Esophagus muscularis mucosa (tissue), 4 donors: Measurements from ENCODE around the gene RRBP1. TPM values are rescaled to one million over a fixed set of nuclear protein-coding genes. Genes with fewer than 3 reads are reported as not detected.
A peak's percentile ranks its signal among the peaks of the same experiment; 100 is the strongest.

Source experiments
- DNase-seq: peaks from one replicate; pipeline ENCODE4 v3.0.0-alpha.2; 2017; ENCODE audit errors: extremely low spot score
- H3K27ac ChIP-seq, 4 donors: fragments of 200-600 bp; sonication (generic); replicated peaks in 1 of 4; 1 replicate in 3 of 4; 2 replicates in 1 of 4; pipeline ENCODE4 v1.5.1; 2016 to 2019; ENCODE audit warnings: mild to moderate bottlenecking in 1 of 4
- H3K27me3 ChIP-seq, 4 donors: fragments of 200-600 bp; sonication (generic); one replicate each; pipeline versions ENCODE4 v1.5.1 to v1.6.0; 2016 to 2019
- H3K36me3 ChIP-seq, 4 donors: fragments of 200-600 bp; sonication (generic); one replicate each; pipeline ENCODE4 v1.5.1; 2016 to 2019
- H3K4me1 ChIP-seq, 4 donors: fragments of 200-600 bp; sonication (generic); one replicate each; pipeline ENCODE4 v1.5.1; 2016 to 2019
- H3K4me3 ChIP-seq, 4 donors: fragments of 200-600 bp; sonication (generic); 1 replicate in 2 of 4; 2 replicates in 2 of 4; pipeline ENCODE4 v1.5.1; 2016 to 2019; ENCODE audit warnings: mild to moderate bottlenecking in 4 of 4, moderate library complexity in 1 of 4
- H3K9me3 ChIP-seq, 4 donors: fragments of 200-600 bp; sonication (generic); 1 replicate in 3 of 4; 2 replicates in 1 of 4; pipeline ENCODE4 v1.5.1; 2016 to 2019
- EP300 ChIP-seq: sonication (generic); formaldehyde crosslinking; IDR thresholded peaks from one replicate; pipeline ENCODE4 v1.6.1; 2017; ENCODE audit warnings: antibody characterized with exemption
- POLR2A ChIP-seq: fragments of 450-650 bp; IDR thresholded peaks from one replicate; pipeline ENCODE4 v1.6.1; 2017; ENCODE audit warnings: antibody characterized with exemption, moderate library complexity, mild to moderate bottlenecking, low read depth
- POLR2AphosphoS5 ChIP-seq, 2 donors: sonication (generic); formaldehyde crosslinking; IDR thresholded peaks; one replicate each; pipeline ENCODE4 v1.6.1; 2017; ENCODE audit warnings: antibody characterized with exemption in 2 of 2
- WGBS: methylation state at CpG from one replicate; pipeline ENCODE4 v1.1.5; 2018; 5-methylcytosine and 5-hydroxymethylcytosine counted together
- intact Hi-C: fragments of 100-400 bp; cut with DNase I; formaldehyde crosslinking; loops from one replicate; pipeline ENCODE4 v1.15.1; 2023
- total RNA-seq, 4 donors: library from RNA; depleted of rRNA; stranded (reverse); fragments of >200 nt; gene quantifications; one replicate each; pipeline versions ENCODE4 v1.1.0 to v1.2.1, GENCODE V29; 2016
- TF ChIP-seq, protein P1 (sequence below), 3 experiments: fragments of 200-600 bp in 2 of 3; fragments of 450-650 bp in 1 of 3; sonication (generic) in 2 of 3; IDR thresholded peaks; one replicate each; pipeline ENCODE4 v1.5.1; 2017 to 2019; ENCODE audit warnings: antibody characterized with exemption in 3 of 3, mild to moderate bottlenecking in 2 of 3, moderate library complexity in 1 of 3

RRBP1 gene
- total RNA-seq, 4 donors from 2014 or later: 61.5 to 86.6 (median 65.4) TPM

DNA sequence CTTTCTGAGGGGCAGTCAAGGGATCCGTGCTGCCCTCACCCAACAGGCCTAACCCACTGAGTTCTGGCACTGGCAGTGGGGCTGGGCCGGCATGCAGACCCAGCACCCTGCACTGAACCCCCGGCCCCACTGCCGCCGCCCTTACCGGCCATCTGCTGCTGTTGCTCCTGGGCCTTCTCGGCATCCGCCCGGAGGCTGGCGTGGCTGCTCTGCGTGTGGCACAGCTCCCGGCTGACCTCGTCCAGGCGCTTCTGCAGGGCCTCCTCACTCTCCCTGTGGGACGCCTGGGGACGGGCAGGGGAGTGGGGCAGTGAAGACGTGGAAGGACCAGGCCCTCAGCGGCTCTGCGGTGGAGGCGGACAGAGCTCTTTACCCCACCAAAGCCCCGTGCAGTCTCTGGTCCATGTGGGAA lies 52.4 kb downstream of the RRBP1 start:
- Histone ChIP-seq H3K27me3 (no peaks in the 10 kb centered on the region), H3K27ac (no peak overlapping the region), H3K4me3 (no peak overlapping the region), H3K4me1 (peaks cover 9 to 28% (median 26%) of the 10 kb centered on the region in 4 donors), H3K36me3 (peaks cover 31 to 100% (median 92%) of the 10 kb centered on the region in 4 donors), H3K9me3 (no peaks in the 10 kb centered on the region)
- no peak for DNase-seq
- 93% methylated on average over 16 of the region's 21 CpGs for WGBS
- intact Hi-C loops: no loop called here
- TF ChIP-seq, protein P1, sequence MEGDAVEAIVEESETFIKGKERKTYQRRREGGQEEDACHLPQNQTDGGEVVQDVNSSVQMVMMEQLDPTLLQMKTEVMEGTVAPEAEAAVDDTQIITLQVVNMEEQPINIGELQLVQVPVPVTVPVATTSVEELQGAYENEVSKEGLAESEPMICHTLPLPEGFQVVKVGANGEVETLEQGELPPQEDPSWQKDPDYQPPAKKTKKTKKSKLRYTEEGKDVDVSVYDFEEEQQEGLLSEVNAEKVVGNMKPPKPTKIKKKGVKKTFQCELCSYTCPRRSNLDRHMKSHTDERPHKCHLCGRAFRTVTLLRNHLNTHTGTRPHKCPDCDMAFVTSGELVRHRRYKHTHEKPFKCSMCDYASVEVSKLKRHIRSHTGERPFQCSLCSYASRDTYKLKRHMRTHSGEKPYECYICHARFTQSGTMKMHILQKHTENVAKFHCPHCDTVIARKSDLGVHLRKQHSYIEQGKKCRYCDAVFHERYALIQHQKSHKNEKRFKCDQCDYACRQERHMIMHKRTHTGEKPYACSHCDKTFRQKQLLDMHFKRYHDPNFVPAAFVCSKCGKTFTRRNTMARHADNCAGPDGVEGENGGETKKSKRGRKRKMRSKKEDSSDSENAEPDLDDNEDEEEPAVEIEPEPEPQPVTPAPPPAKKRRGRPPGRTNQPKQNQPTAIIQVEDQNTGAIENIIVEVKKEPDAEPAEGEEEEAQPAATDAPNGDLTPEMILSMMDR (IDR thresholded peaks at IDR 0.05): no peak
- TF ChIP-seq POLR2A: no peak
- no peak for TF ChIP-seq EP300
- TF ChIP-seq POLR2AphosphoS5 (IDR thresholded peaks at IDR 0.05): no peak

DNA sequence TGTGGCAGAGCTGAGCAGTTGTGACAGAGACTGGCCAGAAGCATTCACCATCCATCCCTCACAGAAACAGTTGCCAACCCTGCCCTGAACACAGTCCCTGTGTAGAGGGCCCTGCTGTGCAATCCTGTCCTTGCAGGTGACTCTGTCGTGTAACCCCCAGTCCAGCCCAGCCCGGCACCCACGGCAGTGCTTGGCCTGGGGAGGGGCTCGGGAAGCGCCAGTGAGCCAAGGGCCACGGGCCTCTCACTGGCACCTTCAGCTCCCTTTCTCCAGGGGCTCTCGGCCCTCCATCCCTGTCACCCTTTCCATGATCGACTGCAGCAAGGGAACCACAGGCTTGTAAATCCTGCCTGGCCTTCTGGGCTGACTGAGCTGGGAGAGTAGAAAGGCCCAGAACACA lies 53.0 kb downstream of the RRBP1 start:
- intact Hi-C loops: no loop called here
- Histone ChIP-seq H3K4me1 (peaks cover 2 to 22% (median 19%) of the 10 kb centered on the region in 4 donors), H3K27ac (no peak overlapping the region), H3K4me3 (no peak overlapping the region), H3K27me3 (no peaks in the 10 kb centered on the region), H3K36me3 (peaks cover 37 to 100% (median 93%) of the 10 kb centered on the region in 4 donors), H3K9me3 (no peaks in the 10 kb centered on the region)
- WGBS: 93% methylated on average over 5 of the region's 8 CpGs
- TF ChIP-seq EP300 (no peak), POLR2A (no peak), POLR2AphosphoS5 (IDR thresholded peaks at IDR 0.05) (no peak)
- TF ChIP-seq, protein P1 (IDR thresholded peaks at IDR 0.05): no peak
- no peak for DNase-seq

DNA sequence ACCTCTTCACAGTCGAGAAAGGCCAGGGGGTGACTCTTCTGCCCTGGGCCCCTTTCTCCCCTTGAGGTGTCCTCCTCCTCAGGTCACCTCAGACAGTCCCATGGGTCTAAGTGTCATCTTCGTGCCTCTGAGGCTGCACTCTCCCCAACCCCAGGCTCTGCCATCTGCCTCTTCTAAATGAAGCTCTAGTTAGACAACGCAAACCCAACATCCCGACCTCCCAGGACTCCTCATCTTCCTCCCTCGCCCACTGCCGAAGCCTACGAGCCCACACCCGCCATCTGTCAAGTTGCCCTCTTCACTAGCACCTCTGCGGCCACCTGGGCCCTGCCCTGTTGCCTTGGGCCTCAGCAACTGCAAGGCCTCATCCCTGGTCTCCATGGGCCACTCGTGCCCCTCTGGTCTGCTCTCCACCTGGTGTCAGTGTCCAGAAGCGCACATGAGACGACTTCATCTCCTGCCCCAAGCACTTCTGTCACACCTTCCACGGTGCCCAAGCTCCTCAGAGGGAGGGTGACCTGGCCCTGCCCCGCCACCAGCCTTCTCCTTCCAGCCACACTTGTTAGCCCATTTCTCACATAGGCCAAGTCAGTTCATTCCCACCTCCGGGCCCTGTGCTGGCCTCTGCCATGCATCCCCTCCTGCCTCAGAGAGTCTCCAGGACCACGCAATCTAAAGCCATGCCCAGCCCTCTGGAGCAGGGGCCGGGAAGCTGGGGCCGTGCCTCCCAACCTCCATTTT lies 53.8 kb downstream of the RRBP1 start:
- no peak for DNase-seq
- Histone ChIP-seq H3K27ac (peak overlapping the region in 1 of 4 donors; percentile 56), H3K27me3 (no peaks in the 10 kb centered on the region), H3K4me3 (no peak overlapping the region), H3K9me3 (no peaks in the 10 kb centered on the region), H3K36me3 (peaks cover 39 to 100% (median 95%) of the 10 kb centered on the region in 4 donors), H3K4me1 (peaks cover 0 to 18% (median 16%) of the 10 kb centered on the region in 4 donors)
- TF ChIP-seq, protein P1 (IDR thresholded peaks at IDR 0.05): no peak
- no peak for TF ChIP-seq POLR2AphosphoS5 (IDR thresholded peaks at IDR 0.05)
- TF ChIP-seq EP300: no peak
- TF ChIP-seq POLR2A: no peak
- WGBS: 98% methylated on average over 17 of the region's 18 CpGs
- intact Hi-C loops: no loop called here

DNA sequence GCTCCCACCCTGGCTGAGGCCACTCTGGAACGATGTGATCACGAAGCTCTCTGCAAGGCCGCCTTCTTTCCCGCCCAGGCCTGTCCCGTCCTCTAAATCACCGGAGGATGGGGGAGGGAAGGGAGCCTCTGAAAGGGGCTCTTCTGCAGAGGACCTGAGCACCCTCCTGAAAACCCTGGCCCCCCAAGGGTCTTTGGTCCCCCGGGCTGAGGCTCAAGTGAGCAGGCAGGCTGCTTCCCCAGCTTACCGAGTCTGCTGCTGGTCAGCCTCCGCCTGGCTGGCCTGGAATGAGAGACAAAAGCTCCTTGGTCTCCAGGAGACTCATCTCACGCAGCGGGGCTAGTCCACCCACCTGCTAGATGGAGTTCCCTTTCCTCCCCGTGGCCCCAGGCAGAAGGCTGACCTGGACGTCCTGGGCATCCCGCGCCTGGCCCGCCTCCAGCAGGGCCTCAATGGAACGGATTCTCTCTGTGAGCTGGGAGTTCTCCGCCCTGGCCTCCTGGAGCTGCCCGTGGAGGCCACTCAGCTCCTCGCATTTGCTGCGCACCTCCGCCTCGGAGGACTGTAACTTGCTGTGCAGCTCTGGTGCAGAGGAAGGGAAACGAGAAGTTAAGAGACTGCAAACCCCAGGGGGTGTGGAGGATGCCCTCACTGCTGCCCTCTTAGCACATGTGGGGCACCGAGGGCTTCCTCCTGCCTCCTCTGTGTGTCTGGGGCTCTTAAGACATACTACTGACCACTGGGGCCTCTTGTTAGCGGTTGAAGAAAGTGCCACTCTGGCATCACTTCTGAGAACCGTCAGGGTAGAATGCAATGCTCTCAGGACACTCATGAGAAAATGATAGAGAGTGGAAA lies 54.7 kb downstream of the RRBP1 start:
- no peak overlapping the region for H3K4me3 ChIP-seq
- H3K27ac ChIP-seq: peak overlapping the region; percentile 13 to 56 (median 40)
- no peak for DNase-seq
- H3K9me3 ChIP-seq: no peaks in the 10 kb centered on the region
- intact Hi-C loops: no loop called here
- H3K36me3 ChIP-seq: peaks cover 39 to 100% (median 95%) of the 10 kb centered on the region in 4 donors
- peaks cover 0 to 18% (median 16%) of the 10 kb centered on the region in 4 donors for H3K4me1 ChIP-seq
- 86% methylated on average over 10 of the region's 27 CpGs for WGBS
- H3K27me3 ChIP-seq: no peaks in the 10 kb centered on the region
- TF ChIP-seq, protein P1 (IDR thresholded peaks at IDR 0.05): no peak
- TF ChIP-seq POLR2A (no peak), EP300 (no peak), POLR2AphosphoS5 (IDR thresholded peaks at IDR 0.05) (no peak)
